ENCODE results near the gene PEAR1.

DNA sequence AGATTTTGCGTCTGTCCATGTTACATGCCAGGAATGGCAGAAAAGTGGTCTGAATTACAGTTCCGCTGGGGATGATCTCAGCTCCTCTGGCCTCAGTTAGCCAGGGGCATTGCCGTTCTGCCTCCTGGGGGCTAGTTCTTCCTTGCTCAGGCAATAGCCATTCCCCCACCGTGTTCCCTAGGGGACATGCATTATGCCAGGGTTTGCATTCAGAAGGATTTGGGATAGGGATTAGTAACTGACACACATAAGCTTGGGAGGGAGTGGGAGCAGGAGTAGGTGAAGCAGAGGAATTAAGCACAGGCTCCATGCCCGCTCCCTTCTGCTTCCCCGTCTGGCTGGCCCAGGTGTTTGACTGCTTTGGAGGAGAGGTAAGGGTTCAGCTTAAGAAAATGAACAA is 39.6 kb downstream of the PEAR1 start:
- TF ChIP-seq, protein P1, sequence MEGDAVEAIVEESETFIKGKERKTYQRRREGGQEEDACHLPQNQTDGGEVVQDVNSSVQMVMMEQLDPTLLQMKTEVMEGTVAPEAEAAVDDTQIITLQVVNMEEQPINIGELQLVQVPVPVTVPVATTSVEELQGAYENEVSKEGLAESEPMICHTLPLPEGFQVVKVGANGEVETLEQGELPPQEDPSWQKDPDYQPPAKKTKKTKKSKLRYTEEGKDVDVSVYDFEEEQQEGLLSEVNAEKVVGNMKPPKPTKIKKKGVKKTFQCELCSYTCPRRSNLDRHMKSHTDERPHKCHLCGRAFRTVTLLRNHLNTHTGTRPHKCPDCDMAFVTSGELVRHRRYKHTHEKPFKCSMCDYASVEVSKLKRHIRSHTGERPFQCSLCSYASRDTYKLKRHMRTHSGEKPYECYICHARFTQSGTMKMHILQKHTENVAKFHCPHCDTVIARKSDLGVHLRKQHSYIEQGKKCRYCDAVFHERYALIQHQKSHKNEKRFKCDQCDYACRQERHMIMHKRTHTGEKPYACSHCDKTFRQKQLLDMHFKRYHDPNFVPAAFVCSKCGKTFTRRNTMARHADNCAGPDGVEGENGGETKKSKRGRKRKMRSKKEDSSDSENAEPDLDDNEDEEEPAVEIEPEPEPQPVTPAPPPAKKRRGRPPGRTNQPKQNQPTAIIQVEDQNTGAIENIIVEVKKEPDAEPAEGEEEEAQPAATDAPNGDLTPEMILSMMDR (IDR thresholded peaks at IDR 0.05) = no peak
- TF ChIP-seq POLR2A (IDR thresholded peaks at IDR 0.05) = no peak

All from Peyer's patch (tissue), 4 donors.